HUES48 (cell line): ENCODE results near the gene CRIP2.

Source experiments
- H3K27ac ChIP-seq: one replicate; pipeline ENCODE4 v1.7.0; 2013; ENCODE audit warnings: low read depth, low read length, inconsistent platforms
- H3K27me3 ChIP-seq: 2 replicates; pipeline ENCODE4 v1.6.1; 2013; ENCODE audit warnings: mild to moderate bottlenecking, low read length; ENCODE audit not compliant: control insufficient read depth, insufficient read depth
- H3K36me3 ChIP-seq: 2 replicates; pipeline ENCODE4 v1.6.1; 2013; ENCODE audit warnings: low read length; ENCODE audit not compliant: control insufficient read depth, insufficient read depth
- H3K4me1 ChIP-seq: 2 replicates; pipeline ENCODE4 v1.6.1; 2013; ENCODE audit warnings: mild to moderate bottlenecking, low read length; ENCODE audit not compliant: control insufficient read depth, insufficient read depth
- H3K4me3 ChIP-seq: 2 replicates; pipeline ENCODE4 v1.5.1; 2013; ENCODE audit warnings: mild to moderate bottlenecking, low read depth, low read length
- H3K9ac ChIP-seq: 2 replicates; pipeline ENCODE4 v1.6.1; 2013; ENCODE audit warnings: mild to moderate bottlenecking, low read depth, low read length, moderate library complexity
- H3K9me3 ChIP-seq: 2 replicates; pipeline ENCODE4 v1.6.1; 2013; ENCODE audit warnings: low read length; ENCODE audit not compliant: control insufficient read depth, insufficient read depth

CRIP2 gene

GRCh38 chr14:105453847-105454246, 20.8 kb upstream of the CRIP2 start:
- peaks cover 86% of the 10 kb centered on the region for H3K36me3 ChIP-seq
- no peaks in the 10 kb centered on the region for H3K9me3 ChIP-seq
- H3K27ac ChIP-seq = no peak overlapping the region
- H3K4me3 ChIP-seq = no peak overlapping the region
- H3K27me3 ChIP-seq = no peaks in the 10 kb centered on the region
- H3K4me1 ChIP-seq = no peaks in the 10 kb centered on the region
- H3K9ac ChIP-seq = no peak overlapping the region

GRCh38 chr14:105455086-105455640, 19.5 kb upstream of the CRIP2 start:
- H3K4me3 ChIP-seq = no peak overlapping the region
- no peaks in the 10 kb centered on the region for H3K9me3 ChIP-seq
- no peak overlapping the region for H3K27ac ChIP-seq
- H3K27me3 ChIP-seq = no peaks in the 10 kb centered on the region
- no peaks in the 10 kb centered on the region for H3K4me1 ChIP-seq
- H3K36me3 ChIP-seq = peaks cover 83% of the 10 kb centered on the region
- H3K9ac ChIP-seq = no peak overlapping the region

- Histone ChIP-seq H3K36me3 (peaks cover 83% of the 10 kb centered on the region), H3K27ac (no peak overlapping the region), H3K9ac (no peak overlapping the region), H3K9me3 (no peaks in the 10 kb centered on the region), H3K4me3 (no peak overlapping the region), H3K4me1 (no peaks in the 10 kb centered on the region), H3K27me3 (no peaks in the 10 kb centered on the region)
Measured at GRCh38 chr14:105455766-105456660, 18.6 kb upstream of the CRIP2 start.

DNA sequence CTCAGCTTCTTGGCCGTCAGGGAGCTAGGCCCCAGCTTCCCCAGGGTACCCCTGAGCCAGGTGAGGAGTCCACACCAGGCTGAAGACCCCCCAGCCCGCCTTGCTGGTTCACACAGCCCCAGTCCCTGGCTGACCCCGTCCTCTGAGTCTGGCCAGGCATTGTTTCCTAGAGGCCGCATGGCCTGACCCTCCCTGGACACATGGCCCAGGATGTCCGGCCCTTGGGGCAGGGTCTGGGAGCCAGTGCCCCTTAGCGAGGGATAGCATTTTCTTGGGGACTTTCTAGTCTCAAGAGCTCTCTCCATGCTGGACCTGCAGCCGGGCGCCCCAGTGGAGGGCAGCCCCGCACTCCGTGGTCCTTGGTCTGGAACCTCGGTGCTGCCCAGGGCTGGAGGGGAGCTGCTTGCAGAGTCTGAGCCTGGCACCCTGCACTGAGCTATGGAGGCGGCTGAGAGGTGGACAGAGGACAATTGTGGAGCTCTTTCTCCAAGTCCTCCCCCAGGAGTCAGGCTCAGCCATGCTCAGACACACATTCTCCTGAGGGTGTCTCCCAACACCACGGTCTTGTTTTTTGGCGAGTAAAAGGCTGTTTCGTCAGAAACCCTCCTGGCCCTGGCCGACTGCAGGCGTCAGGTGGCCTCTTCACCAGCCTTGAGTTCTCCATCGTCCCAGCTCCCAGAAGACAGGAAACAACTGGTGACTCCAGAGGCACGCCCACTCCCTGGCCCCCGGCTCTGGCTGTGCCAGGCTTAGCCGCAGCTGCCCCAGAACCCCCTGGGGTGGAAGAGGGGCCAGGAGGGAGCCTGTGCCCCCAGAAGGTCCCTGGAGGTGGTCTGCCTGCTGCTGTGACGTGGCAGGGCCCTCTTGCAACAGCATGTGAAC, 17.6 kb upstream of the CRIP2 start:
- Histone ChIP-seq H3K4me3 (no peak overlapping the region), H3K9ac (no peak overlapping the region), H3K4me1 (no peaks in the 10 kb centered on the region), H3K36me3 (peaks cover 83% of the 10 kb centered on the region), H3K27ac (no peak overlapping the region), H3K9me3 (no peaks in the 10 kb centered on the region), H3K27me3 (no peaks in the 10 kb centered on the region)

DNA sequence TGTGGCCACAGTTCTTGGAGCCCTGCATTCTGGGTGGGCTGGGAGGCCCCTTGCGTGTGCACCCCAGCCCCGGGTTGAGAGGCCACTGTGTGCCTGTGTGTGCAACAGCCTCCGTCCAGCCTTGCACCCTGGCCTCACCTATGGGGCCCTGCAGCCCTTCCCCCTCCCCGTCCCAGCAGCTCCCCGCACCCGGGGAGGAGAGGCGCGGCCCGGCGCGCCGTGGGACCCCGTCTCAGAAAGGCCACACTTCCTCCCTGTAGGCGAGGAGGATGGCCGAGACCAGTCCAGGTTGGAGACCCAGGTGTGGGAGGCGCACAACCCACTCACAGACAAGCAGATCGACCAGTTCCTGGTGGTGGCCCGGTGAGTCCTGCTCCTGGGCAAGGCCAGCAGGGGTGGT, 16.6 kb upstream of the CRIP2 start:
- no peaks in the 10 kb centered on the region for H3K4me1 ChIP-seq
- H3K27ac ChIP-seq = no peak overlapping the region
- peaks cover 80% of the 10 kb centered on the region for H3K36me3 ChIP-seq
- no peaks in the 10 kb centered on the region for H3K9me3 ChIP-seq
- H3K4me3 ChIP-seq = no peak overlapping the region
- no peaks in the 10 kb centered on the region for H3K27me3 ChIP-seq
- H3K9ac ChIP-seq = no peak overlapping the region

- Histone ChIP-seq H3K9ac (no peak overlapping the region), H3K4me3 (no peak overlapping the region), H3K4me1 (no peaks in the 10 kb centered on the region), H3K36me3 (peaks cover 80% of the 10 kb centered on the region), H3K27me3 (no peaks in the 10 kb centered on the region), H3K9me3 (no peaks in the 10 kb centered on the region), H3K27ac (no peak overlapping the region)
Measured at GRCh38 chr14:105458571-105458970, 16.1 kb upstream of the CRIP2 start.

DNA sequence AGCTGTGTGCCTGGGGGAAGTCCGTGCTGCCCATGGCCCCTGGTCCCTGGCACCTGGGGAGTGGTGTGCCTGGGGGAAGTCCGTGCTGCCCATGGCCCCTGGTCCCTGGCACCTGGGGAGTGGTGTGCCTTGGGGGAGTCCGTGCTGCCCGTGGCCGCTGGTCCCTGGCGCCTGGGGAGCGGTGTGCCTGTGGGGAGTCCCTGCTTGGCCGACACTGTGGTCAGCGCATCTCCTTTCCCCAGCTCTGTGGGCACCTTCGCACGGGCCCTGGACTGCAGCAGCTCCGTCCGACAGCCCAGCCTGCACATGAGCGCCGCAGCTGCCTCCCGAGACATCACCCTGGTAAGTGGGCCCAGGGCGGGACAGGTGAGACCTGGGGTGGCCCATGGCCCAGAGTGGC, 14.5 kb upstream of the CRIP2 start:
- Histone ChIP-seq H3K27me3 (no peaks in the 10 kb centered on the region), H3K9me3 (no peaks in the 10 kb centered on the region), H3K36me3 (peaks cover 80% of the 10 kb centered on the region), H3K9ac (no peak overlapping the region), H3K27ac (no peak overlapping the region), H3K4me3 (no peak overlapping the region), H3K4me1 (0 out of 2 replicates have a peak, but pooled peaks cover 1% of the 10 kb centered on the region)

GRCh38 chr14:105460616-105461015, 14.0 kb upstream of the CRIP2 start:
- H3K4me1 ChIP-seq = 0 out of 2 replicates have a peak, but pooled peaks cover 4% of the 10 kb centered on the region
- no peaks in the 10 kb centered on the region for H3K9me3 ChIP-seq
- H3K27ac ChIP-seq = no peak overlapping the region
- H3K27me3 ChIP-seq = no peaks in the 10 kb centered on the region
- no peak overlapping the region for H3K4me3 ChIP-seq
- H3K9ac ChIP-seq = no peak overlapping the region
- H3K36me3 ChIP-seq = peaks cover 79% of the 10 kb centered on the region

- Histone ChIP-seq H3K4me1 (0 out of 2 replicates have a peak, but pooled peaks cover 4% of the 10 kb centered on the region), H3K27ac (no peak overlapping the region), H3K9me3 (no peaks in the 10 kb centered on the region), H3K9ac (no peak overlapping the region), H3K36me3 (peaks cover 79% of the 10 kb centered on the region), H3K4me3 (no peak overlapping the region), H3K27me3 (no peaks in the 10 kb centered on the region)
Measured at GRCh38 chr14:105461903-105462302, 12.7 kb upstream of the CRIP2 start.

DNA sequence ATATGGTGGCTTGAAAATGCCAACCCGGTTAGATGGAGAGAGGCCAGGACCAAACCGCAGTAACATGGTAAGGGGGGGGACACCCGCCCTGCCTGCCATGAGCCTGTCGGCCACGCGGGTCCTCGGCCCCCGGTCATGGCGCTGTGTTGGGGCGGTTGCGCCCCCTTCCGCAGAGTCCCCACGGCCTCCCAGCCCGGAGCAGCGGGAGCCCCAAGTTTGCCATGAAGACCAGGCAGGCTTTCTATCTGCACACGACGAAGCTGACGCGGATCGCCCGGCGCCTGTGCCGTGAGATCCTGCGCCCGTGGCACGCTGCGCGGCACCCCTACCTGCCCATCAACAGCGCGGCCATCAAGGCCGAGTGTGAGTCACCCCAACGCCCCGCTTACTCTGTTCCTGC, 10.1 kb upstream of the CRIP2 start:
- no peaks in the 10 kb centered on the region for H3K27me3 ChIP-seq
- peaks cover 85% of the 10 kb centered on the region for H3K36me3 ChIP-seq
- H3K4me1 ChIP-seq = 0 out of 2 replicates have a peak, but pooled peaks cover 4% of the 10 kb centered on the region
- H3K9ac ChIP-seq = no peak overlapping the region
- no peak overlapping the region for H3K4me3 ChIP-seq
- H3K9me3 ChIP-seq = no peaks in the 10 kb centered on the region
- H3K27ac ChIP-seq = no peak overlapping the region
